Middle frontal gyrus (tissue), 1 donor: ENCODE measurements around the gene OLFML1.

ENCODE experiments used
- DNase-seq: peaks from one replicate; pipeline ENCODE4 v3.0.0-alpha.2; 2015; ENCODE audit warnings: low spot score; ENCODE audit errors: extremely low spot score

The OLFML1 gene

GRCh38 chr11:7480113-7480512, 5.2 kb upstream of the OLFML1 start:
- no peak for DNase-seq

- DNase-seq: no peak
These were observed 1.2 kb upstream of the OLFML1 start for GRCh38 chr11:7484131-7484530.

- DNase-seq: no peak
These were observed 661 bp upstream of the OLFML1 start for GRCh38 chr11:7484645-7485044.

- DNase-seq: no peak
These were observed 933 bp downstream of the OLFML1 start for GRCh38 chr11:7486098-7486780.

GRCh38 chr11:7486781-7487140, 1.5 kb downstream of the OLFML1 start:
- DNase-seq: no peak

GRCh38 chr11:7487360-7487759, 2.1 kb downstream of the OLFML1 start:
- no peak for DNase-seq

GRCh38 chr11:7488681-7489080, 3.4 kb downstream of the OLFML1 start:
- DNase-seq: no peak

- no peak for DNase-seq
These were observed 4.1 kb downstream of the OLFML1 start for GRCh38 chr11:7489376-7489775.

GRCh38 chr11:7490054-7490453, 4.7 kb downstream of the OLFML1 start:
- no peak for DNase-seq

- no peak for DNase-seq
These were observed 5.2 kb downstream of the OLFML1 start for GRCh38 chr11:7490535-7490934.

- DNase-seq: no peak
These were observed 6.9 kb downstream of the OLFML1 start for GRCh38 chr11:7492253-7492652.

GRCh38 chr11:7493670-7494069, 8.4 kb downstream of the OLFML1 start:
- DNase-seq: no peak

GRCh38 chr11:7494086-7494745, 8.9 kb downstream of the OLFML1 start:
- no peak for DNase-seq

GRCh38 chr11:7495882-7496551, 10.7 kb downstream of the OLFML1 start:
- DNase-seq: no peak

GRCh38 chr11:7498193-7498592, 12.9 kb downstream of the OLFML1 start:
- DNase-seq: no peak

- no peak for DNase-seq
These were observed 13.8 kb downstream of the OLFML1 start for GRCh38 chr11:7499081-7499480.

- DNase-seq: no peak
These were observed 14.9 kb downstream of the OLFML1 start for GRCh38 chr11:7500251-7500650.

GRCh38 chr11:7501251-7501650, 15.9 kb downstream of the OLFML1 start:
- no peak for DNase-seq

- DNase-seq: no peak
These were observed 16.6 kb downstream of the OLFML1 start for GRCh38 chr11:7501894-7502293.

GRCh38 chr11:7506243-7506642, 20.9 kb downstream of the OLFML1 start:
- DNase-seq: no peak

GRCh38 chr11:7508087-7508486, 22.8 kb downstream of the OLFML1 start:
- DNase-seq: no peak

- DNase-seq: no peak
These were observed 24.7 kb downstream of the OLFML1 start for GRCh38 chr11:7509966-7510365.

GRCh38 chr11:7511401-7511800, 26.1 kb downstream of the OLFML1 start:
- peak; percentile 72 for DNase-seq
